Endothelial cell of umbilical vein (primary cell): Measurements from ENCODE around the gene CPNE5. TPM values are rescaled to one million over a fixed set of nuclear protein-coding genes. Genes with fewer than 3 reads are reported as not detected.

ENCODE experiments used
- BruUV-seq: library from RNA; stranded (reverse); fragments of 400-500 nt; replicated peaks from 2 replicates; lab custom pipeline; 2021; lab: Mats Ljungman, UMichigan
- CTCF ChIA-PET: fragments of 300-600, 350-600 bp; sonication (Branson Sonifier 250); formaldehyde crosslinking; loops from one replicate; lab custom pipeline; 2021; ENCODE audit warnings: antibody characterized with exemption, inconsistent platforms; lab: Charles Lee
- POLR2A ChIA-PET: fragments of 300-600, 350-600 bp; sonication (Branson Sonifier 250); formaldehyde crosslinking; loops from one replicate; lab custom pipeline; 2021; ENCODE audit warnings: antibody characterized with exemption, inconsistent platforms; lab: Charles Lee
- DNase-seq: peaks from one replicate; pipeline ENCODE4 v3.0.0-alpha.2; 2011; ENCODE audit warnings: low read depth, low spot score
- FAIRE-seq: peaks from 2 replicates; lab custom pipeline; 2011; peaks lifted over from hg19 to GRCh38; lab: Jason Lieb, UNC
- H2AFZ ChIP-seq: 2 replicates; pipeline ENCODE4 v1.6.0; 2012; ENCODE audit warnings: low read depth, low read length, control low read depth, inconsistent platforms
- H3K27ac ChIP-seq: 2 replicates; pipeline ENCODE4 v1.5.1; 2011; ENCODE audit warnings: low read depth, mild to moderate bottlenecking, control low read depth, low read length, moderate library complexity; ENCODE audit not compliant: insufficient read depth
- H3K27me3 ChIP-seq, 2 experiments: 2 replicates each; pipeline versions ENCODE4 v1.6.0 to v1.6.1; 2011; ENCODE audit warnings: low read length in 2 of 2, mixed read lengths in 1 of 2; ENCODE audit not compliant: control insufficient read depth in 2 of 2, insufficient read depth in 2 of 2
- H3K36me3 ChIP-seq, 2 experiments: 2 replicates in 1 of 2; 3 replicates in 1 of 2; pipeline ENCODE4 v1.5.1; 2011; ENCODE audit warnings: low read length in 2 of 2, mild to moderate bottlenecking in 1 of 2, moderate library complexity in 1 of 2; ENCODE audit not compliant: control insufficient read depth in 2 of 2, insufficient read depth in 2 of 2; ENCODE audit errors: extremely low read depth in 1 of 2
- H3K4me1 ChIP-seq: 3 replicates; pipeline ENCODE4 v1.5.1; 2011; ENCODE audit warnings: mild to moderate bottlenecking, low read length; ENCODE audit not compliant: control insufficient read depth, insufficient read depth; ENCODE audit errors: extremely low read depth
- H3K4me2 ChIP-seq: 2 replicates; pipeline ENCODE4 v1.6.1; 2011; ENCODE audit warnings: low read length, control low read depth, mixed read lengths; ENCODE audit not compliant: insufficient read depth
- H3K4me3 ChIP-seq, 3 experiments: fragments of 200-600 bp in 1 of 3; sonication (generic), shearing (Covaris generic) in 1 of 3; replicated peaks in 1 of 3; 2 replicates each; pipeline ENCODE4 v1.5.1; 2011 to 2016; ENCODE audit warnings: control low read depth in 3 of 3, low read length in 3 of 3, mild to moderate bottlenecking in 2 of 3, inconsistent platforms in 1 of 3, low read depth in 1 of 3, moderate library complexity in 1 of 3; ENCODE audit not compliant: insufficient read depth in 1 of 3
- H3K79me2 ChIP-seq: 2 replicates; pipeline ENCODE4 v1.6.0; 2012; ENCODE audit warnings: low read length, inconsistent platforms; ENCODE audit not compliant: control insufficient read depth, insufficient read depth
- H3K9ac ChIP-seq: replicated peaks from 2 replicates; pipeline ENCODE3; 2011; ENCODE audit warnings: low read length, control low read depth; ENCODE audit not compliant: insufficient read depth; ENCODE audit errors: extremely low read depth
- H3K9me1 ChIP-seq: replicated peaks from 3 replicates; pipeline ENCODE4 v1.6.0; 2011; ENCODE audit warnings: mild to moderate bottlenecking, low read length; ENCODE audit not compliant: control insufficient read depth, insufficient read depth; ENCODE audit errors: extremely low read depth
- H3K9me3 ChIP-seq: replicated peaks from 2 replicates; pipeline ENCODE4 v1.5.1; 2012; ENCODE audit warnings: low read length, inconsistent platforms; ENCODE audit not compliant: control insufficient read depth, insufficient read depth
- H4K20me1 ChIP-seq: replicated peaks from 2 replicates; pipeline ENCODE3; 2011; ENCODE audit warnings: mild to moderate bottlenecking, low read length; ENCODE audit not compliant: control insufficient read depth, insufficient read depth; ENCODE audit errors: extremely low read depth
- FOS ChIP-seq: IDR thresholded peaks from 2 replicates; pipeline ENCODE4 v1.6.1; 2011; ENCODE audit warnings: mild to moderate bottlenecking, low read length, moderate library complexity, borderline replicate concordance; ENCODE audit not compliant: insufficient read depth
- POLR2AphosphoS5 ChIP-seq: IDR thresholded peaks from 2 replicates; pipeline ENCODE4 v1.6.1; 2012; ENCODE audit warnings: low read depth, mild to moderate bottlenecking, control low read depth, low read length, moderate library complexity; ENCODE audit not compliant: insufficient read depth
- dilution Hi-C: fragments of 300-500 bp; cut with MboI; formaldehyde crosslinking; loops from one replicate; pipeline ENCODE4 v1.15.0; 2019; ENCODE audit warnings: low sequenced_read_pairs; ENCODE audit not compliant: extremely low pct_ligation_motif_present
- intact Hi-C: fragments of 100-400 bp; cut with micrococcal nuclease; formaldehyde crosslinking; loops from one replicate; pipeline ENCODE4 v1.10.0; 2022
- polyA plus RNA-seq, 4 experiments: library from polyadenylated mRNA; depleted of rRNA in 3 of 4; stranded (reverse) in 3 of 4; unstranded in 1 of 4; fragments of >200 nt; gene quantifications; 2 replicates each; pipeline versions ENCODE4 v1.2.1 to v1.2.3, GENCODE V29; 2011 to 2012; ENCODE audit warnings: missing spikeins in 1 of 4
- total RNA-seq: library from RNA; stranded (reverse); gene quantifications from 2 replicates; pipeline ENCODE4 v1.2.3, GENCODE V29; 2021
- TF ChIP-seq, protein P1 (sequence below), 2 donors: IDR thresholded peaks; 1 replicate in 1 of 2; 2 replicates in 1 of 2; pipeline ENCODE4 v1.5.1; 2011; ENCODE audit warnings: low read length in 2 of 2, mild to moderate bottlenecking in 2 of 2, moderate library complexity in 2 of 2, control low read depth in 1 of 2, inconsistent platforms in 1 of 2, low read depth in 1 of 2; ENCODE audit not compliant: insufficient read depth in 1 of 2; ENCODE audit errors: extremely low read depth in 1 of 2
- TF ChIP-seq, protein P2 (sequence below): IDR thresholded peaks from 2 replicates; pipeline ENCODE4 v1.6.1; 2011; ENCODE audit not compliant: insufficient read depth, insufficient read length

Gene CPNE5
- total and polyA plus RNA-seq, 2 donors (not counting 3 experiments of a cell fraction or from before 2014, with no cell fraction given): 18.8 to 49.4 TPM

DNA sequence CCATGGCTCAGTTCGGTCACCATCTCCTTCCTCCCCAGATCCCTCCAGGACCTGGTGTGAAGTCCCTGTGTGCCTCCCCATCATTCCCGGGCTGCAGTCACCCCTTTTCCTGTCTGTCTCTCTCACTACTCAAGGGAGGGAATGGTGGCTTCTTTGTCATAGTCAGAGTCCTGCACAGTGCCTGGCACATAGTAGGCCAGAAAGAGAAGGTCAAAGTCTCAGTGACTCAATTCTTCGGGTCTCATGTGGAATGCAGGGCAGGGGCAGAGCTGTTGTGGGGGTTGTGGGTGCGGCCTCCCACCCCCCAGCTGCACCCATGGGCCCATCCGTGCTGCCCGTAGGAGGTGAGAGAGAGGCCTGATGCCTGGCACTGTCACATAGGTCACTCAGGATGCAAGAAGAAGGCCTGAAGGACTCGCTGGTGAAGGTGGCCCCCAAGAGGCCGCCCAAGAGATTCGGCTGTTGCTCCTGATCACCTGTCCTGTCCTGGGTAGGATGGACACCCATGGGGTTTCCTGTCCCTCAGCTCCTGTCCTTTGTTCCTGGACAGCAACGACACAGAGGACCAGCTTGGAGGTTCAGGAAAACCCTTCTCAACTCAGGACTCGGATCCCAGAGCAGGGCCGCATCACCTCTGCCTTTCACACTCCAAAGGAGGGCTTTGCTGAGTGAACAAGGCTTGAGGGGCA, 107.5 kb downstream of the CPNE5 start:
- no TSS peak for BruUV-seq
- no peak overlapping the region for H3K4me2 ChIP-seq
- H3K4me1 ChIP-seq: peaks cover 18% of the 10 kb centered on the region
- dilution Hi-C loops (no loop called here), intact Hi-C loops (no loop called here)
- H2AFZ ChIP-seq: no peak overlapping the region
- ChIA-PET CTCF (interaction anchor here (1.6 to 2.6 kb wide), 2 partner anchors 27 to 28 kb away, joined by 3 to 12 read pairs (median 10); no protein-coding TSS in a partner anchor), POLR2A (no interaction called here)
- no peaks in the 10 kb centered on the region for H3K27me3 ChIP-seq
- no peak overlapping the region for H3K4me3 ChIP-seq
- no peak overlapping the region for H3K27ac ChIP-seq
- H4K20me1 ChIP-seq: no peaks in the 10 kb centered on the region
- no peak overlapping the region for H3K9ac ChIP-seq
- no peak for TF ChIP-seq FOS
- no peak for TF ChIP-seq POLR2AphosphoS5
- TF ChIP-seq, protein P1, sequence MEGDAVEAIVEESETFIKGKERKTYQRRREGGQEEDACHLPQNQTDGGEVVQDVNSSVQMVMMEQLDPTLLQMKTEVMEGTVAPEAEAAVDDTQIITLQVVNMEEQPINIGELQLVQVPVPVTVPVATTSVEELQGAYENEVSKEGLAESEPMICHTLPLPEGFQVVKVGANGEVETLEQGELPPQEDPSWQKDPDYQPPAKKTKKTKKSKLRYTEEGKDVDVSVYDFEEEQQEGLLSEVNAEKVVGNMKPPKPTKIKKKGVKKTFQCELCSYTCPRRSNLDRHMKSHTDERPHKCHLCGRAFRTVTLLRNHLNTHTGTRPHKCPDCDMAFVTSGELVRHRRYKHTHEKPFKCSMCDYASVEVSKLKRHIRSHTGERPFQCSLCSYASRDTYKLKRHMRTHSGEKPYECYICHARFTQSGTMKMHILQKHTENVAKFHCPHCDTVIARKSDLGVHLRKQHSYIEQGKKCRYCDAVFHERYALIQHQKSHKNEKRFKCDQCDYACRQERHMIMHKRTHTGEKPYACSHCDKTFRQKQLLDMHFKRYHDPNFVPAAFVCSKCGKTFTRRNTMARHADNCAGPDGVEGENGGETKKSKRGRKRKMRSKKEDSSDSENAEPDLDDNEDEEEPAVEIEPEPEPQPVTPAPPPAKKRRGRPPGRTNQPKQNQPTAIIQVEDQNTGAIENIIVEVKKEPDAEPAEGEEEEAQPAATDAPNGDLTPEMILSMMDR (IDR thresholded peaks at IDR 0.05; ENCODE audit: extremely low read depth in 1 of 2, insufficient read depth in 1 of 2, low read depth in 1 of 2, low read length in 2 of 2): no peak
- TF ChIP-seq, protein P2, sequence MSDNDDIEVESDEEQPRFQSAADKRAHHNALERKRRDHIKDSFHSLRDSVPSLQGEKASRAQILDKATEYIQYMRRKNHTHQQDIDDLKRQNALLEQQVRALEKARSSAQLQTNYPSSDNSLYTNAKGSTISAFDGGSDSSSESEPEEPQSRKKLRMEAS: no peak
- H3K9me1 ChIP-seq: no peaks in the 10 kb centered on the region
- no peaks in the 10 kb centered on the region for H3K79me2 ChIP-seq
- DNase-seq (no peak), FAIRE-seq (no peak)
- no peaks in the 10 kb centered on the region for H3K36me3 ChIP-seq
- H3K9me3 ChIP-seq: no peaks in the 10 kb centered on the region
